Lower leg skin (tissue), 3 donors: ENCODE results near the gene GCNT2.

Experiments used
- POLR2A ChIP-seq, 2 donors: fragments of 450-650 bp; IDR thresholded peaks; one replicate each; pipeline ENCODE4 v1.6.1; 2016 to 2017; ENCODE audit warnings: antibody characterized with exemption in 2 of 2, mild to moderate bottlenecking in 1 of 2, moderate library complexity in 1 of 2
- TF ChIP-seq, protein P1 (sequence below), 3 donors: fragments of 450-650 bp; IDR thresholded peaks; one replicate each; pipeline ENCODE4 v1.5.1; 2016; ENCODE audit warnings: antibody characterized with exemption in 3 of 3, mild to moderate bottlenecking in 3 of 3, moderate library complexity in 2 of 3

DNA sequence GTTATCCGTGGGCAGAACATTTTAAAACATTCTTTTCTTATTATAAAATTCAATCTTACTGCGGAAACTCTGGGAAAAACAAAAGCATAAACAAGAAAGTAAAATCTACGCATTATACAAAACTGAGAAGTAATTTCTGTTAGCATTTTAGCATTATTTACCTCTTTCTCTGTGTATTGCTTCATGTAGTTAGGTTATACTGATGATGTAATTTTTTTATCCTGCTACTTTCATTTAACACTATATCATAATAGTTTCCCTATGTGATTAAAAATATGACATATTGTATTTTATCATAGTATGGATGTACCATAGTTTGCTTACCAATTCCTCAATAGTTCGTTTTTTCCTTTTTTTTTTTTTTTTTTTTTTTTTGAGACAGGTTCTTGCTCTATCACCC, 4.2 kb upstream of the GCNT2 start:
- TF ChIP-seq, protein P1, sequence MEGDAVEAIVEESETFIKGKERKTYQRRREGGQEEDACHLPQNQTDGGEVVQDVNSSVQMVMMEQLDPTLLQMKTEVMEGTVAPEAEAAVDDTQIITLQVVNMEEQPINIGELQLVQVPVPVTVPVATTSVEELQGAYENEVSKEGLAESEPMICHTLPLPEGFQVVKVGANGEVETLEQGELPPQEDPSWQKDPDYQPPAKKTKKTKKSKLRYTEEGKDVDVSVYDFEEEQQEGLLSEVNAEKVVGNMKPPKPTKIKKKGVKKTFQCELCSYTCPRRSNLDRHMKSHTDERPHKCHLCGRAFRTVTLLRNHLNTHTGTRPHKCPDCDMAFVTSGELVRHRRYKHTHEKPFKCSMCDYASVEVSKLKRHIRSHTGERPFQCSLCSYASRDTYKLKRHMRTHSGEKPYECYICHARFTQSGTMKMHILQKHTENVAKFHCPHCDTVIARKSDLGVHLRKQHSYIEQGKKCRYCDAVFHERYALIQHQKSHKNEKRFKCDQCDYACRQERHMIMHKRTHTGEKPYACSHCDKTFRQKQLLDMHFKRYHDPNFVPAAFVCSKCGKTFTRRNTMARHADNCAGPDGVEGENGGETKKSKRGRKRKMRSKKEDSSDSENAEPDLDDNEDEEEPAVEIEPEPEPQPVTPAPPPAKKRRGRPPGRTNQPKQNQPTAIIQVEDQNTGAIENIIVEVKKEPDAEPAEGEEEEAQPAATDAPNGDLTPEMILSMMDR (IDR thresholded peaks at IDR 0.05), result no peak
- no peak for TF ChIP-seq POLR2A (IDR thresholded peaks at IDR 0.05)
